GM18867 (cell line): ENCODE results near the gene TM6SF1.
A peak's percentile ranks its signal among the peaks of the same experiment; 100 is the strongest.

Source experiments
- ATAC-seq: cut with Tn5 transposase; IDR thresholded peaks from one replicate; pipeline ENCODE4 v1.9.1; 2021; ENCODE audit warnings: mild to moderate bottlenecking, moderate library complexity; ENCODE audit not compliant: unreplicated experiment

The TM6SF1 gene

DNA sequence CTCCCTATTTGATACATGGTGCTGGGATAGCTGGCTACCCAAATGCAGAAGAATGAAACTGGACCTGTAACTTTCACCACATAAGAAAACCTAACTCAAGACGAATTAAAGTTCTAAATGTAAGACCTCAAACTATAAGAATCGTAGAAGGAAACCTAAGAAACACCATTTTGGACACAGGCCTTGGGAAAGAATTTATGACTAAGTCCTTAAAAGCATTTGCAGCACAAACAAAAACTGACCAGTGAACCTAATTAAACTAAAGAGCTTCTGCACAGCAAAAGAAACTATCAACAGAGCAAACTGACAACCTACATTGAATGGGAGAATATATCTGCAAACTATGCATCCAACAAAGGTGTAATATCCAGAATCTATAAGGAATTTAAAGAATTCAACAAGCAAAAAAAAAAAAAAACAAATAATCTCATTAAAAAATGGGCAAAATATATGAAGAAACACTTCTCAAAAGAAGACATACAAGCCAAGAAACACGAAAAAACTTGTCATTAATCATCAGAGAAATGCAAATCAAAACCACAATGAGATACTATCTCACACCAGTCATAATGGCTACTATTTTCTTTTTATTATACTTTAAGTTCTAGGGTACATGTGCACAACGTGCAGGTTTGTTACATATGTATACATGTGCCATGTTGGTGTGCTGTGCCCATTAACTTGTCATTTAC lies 63.2 kb downstream of the TM6SF1 start:
- peak; percentile 45 for ATAC-seq

DNA sequence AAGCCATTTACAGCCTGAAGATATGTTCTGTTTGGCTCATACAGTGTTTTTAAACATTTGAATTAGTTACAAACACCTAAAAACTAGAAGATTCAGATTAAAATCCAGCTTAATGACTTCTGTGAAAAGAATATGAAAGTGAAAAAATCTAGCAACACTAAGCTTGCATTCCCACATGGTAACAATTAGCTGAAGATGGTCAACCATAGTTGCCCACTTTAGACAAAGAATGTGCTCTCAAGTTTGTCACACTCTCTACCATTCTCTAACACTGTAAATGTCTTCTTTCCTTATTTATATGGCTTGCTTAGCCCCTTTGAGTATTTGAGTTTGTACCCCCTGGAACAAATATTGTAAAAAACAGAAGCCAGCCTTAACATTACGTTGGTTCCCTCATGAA lies 67.4 kb downstream of the TM6SF1 start:
- ATAC-seq: no peak

DNA sequence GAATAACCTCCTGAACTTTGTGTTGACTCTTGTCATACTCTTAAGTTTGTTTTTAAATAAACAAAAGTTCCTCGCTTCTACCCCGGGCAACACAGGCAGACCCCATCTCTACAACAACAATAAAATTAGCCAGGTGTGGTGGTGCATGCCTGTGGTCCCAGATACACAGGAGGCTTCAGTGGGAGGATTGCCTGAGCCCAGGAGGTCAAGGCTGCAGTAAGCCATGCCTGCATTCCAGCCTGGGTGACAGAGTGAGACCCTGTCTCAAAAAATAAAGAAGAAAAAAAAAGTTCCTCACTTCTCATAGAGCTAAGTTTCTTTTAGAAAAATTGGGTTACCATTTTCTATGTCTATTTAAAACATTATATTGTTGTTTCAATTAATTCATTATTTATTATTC lies 70.9 kb downstream of the TM6SF1 start:
- no peak for ATAC-seq

DNA sequence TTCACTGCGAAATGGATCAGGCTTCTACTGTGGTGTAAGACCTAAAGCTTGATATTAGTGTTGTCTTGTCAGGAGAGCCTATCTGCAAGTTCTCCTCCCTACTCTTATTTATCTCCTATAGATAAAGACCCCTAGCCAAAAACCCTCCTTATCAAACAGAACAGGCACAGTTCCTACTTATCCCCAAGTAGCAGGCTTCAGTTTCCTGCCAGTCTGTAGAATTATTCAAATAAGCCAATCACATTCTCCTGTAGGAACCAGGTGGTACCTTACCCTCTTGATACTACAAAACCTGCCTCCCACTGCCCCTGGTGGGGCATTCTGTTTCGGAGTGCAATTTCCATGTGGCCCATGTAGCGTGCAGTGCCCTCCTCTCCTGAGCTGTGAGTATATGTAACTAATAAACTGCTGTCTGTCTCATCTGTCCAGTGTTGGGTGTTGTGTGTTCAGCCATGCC lies 71.5 kb downstream of the TM6SF1 start:
- no peak for ATAC-seq

DNA sequence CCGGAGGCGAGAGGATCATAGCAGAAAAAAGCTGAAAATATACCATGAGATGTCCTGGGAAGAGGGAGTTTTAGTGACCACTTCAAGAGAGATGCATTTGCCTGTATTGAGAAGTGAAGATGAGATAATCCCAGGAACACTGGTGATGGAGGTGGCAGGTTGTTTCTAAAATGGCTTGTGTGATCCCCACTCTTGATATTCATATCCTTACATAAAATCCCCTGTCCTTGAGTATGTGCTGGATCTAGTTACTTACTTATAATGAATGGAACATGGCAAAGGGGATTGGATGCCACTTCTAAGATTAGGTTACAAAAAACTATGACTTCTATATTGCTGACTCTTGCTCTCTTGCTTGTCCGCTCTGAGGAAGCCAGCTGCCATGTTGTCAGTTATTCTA lies 78.1 kb downstream of the TM6SF1 start:
- ATAC-seq: no peak
